Right lobe of liver (tissue), 4 donors: ENCODE data around the gene SAT2.

ENCODE experiments used
- POLR2A ChIP-seq: fragments of 450-650 bp; IDR thresholded peaks from one replicate; pipeline ENCODE4 v1.6.1; 2017; ENCODE audit warnings: antibody characterized with exemption, mild to moderate bottlenecking
- TF ChIP-seq, protein P1 (sequence below), 4 donors: fragments of 200-600 bp in 3 of 4; fragments of 450-650 bp in 1 of 4; IDR thresholded peaks; one replicate each; pipeline versions ENCODE4 v1.5.1 to v1.8.0; 2016 to 2022; ENCODE audit warnings: antibody characterized with exemption in 4 of 4, mild to moderate bottlenecking in 2 of 4
- donor health status: DM: no; HTN: no; CAD: no.
- donor health status: DM: no; HTN: no; CAD: no.
- donor health status: DM: no; HTN: yes; CAD: no.

DNA sequence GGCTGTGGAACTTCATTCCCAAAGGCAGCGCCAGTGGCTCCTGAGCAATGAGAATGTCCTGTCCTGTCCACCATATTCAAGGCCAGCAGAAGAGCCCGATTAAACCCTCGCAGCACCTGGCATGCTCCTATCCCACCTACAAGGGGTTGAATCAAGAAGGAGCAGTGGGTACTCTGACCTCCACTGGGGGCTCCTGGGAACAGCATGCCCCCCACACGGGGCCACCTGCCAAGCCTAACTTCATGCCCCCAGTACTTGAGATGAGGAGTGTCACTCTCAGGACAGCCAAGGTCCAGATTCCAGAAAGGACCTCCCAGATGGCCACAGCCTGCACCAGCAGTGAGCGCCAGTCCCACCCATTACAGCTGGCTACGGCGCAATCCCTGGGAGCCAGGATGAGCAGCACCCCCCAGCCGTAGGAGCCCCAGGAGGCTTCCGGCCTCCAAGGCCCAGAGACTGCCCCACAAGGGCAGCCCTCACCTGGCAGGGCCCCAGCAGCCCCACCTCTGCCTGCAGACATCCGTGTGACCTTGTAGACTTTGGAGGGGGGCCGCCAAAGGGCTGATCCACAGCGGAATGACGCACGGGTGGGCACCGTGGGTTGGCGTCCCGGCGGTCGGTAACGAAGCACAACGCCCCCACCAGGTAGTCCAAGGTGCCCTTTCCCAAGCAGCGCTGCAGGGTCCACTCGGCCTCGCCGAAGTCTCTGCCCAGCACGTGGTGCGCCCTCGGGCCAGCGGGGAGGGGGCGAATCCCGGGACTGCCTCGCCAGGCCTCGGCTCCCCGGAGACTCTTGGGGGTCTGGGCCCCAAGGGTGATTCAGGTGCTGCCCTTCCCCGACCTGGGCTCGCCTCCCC is 45.0 kb downstream of the SAT2 start:
- TF ChIP-seq, protein P1, sequence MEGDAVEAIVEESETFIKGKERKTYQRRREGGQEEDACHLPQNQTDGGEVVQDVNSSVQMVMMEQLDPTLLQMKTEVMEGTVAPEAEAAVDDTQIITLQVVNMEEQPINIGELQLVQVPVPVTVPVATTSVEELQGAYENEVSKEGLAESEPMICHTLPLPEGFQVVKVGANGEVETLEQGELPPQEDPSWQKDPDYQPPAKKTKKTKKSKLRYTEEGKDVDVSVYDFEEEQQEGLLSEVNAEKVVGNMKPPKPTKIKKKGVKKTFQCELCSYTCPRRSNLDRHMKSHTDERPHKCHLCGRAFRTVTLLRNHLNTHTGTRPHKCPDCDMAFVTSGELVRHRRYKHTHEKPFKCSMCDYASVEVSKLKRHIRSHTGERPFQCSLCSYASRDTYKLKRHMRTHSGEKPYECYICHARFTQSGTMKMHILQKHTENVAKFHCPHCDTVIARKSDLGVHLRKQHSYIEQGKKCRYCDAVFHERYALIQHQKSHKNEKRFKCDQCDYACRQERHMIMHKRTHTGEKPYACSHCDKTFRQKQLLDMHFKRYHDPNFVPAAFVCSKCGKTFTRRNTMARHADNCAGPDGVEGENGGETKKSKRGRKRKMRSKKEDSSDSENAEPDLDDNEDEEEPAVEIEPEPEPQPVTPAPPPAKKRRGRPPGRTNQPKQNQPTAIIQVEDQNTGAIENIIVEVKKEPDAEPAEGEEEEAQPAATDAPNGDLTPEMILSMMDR (IDR thresholded peaks at IDR 0.05), result no peak
- TF ChIP-seq POLR2A, result no peak
